BE2C (cell line): ENCODE measurements around the gene FBXL7.
A peak's percentile ranks its signal among the peaks of the same experiment; 100 is the strongest.

ENCODE experiments used
- DNase-seq: peaks from one replicate; pipeline ENCODE4 v3.0.0-alpha.2; 2020
- H3K27me3 ChIP-seq: fragments of 250-450 bp; sonication (Bioruptor Pico); 2 replicates; pipeline ENCODE4 v1.5.1; 2020; ENCODE audit warnings: mild to moderate bottlenecking
- H3K36me3 ChIP-seq: fragments of 250-450 bp; sonication (Bioruptor Pico); 2 replicates; pipeline ENCODE4 v1.5.1; 2020; ENCODE audit warnings: mild to moderate bottlenecking
- H3K4me1 ChIP-seq: fragments of 250-450 bp; sonication (Bioruptor Pico); 2 replicates; pipeline ENCODE4 v1.5.1; 2020
- H3K4me3 ChIP-seq: 2 replicates; pipeline ENCODE4 v1.5.1; 2011; ENCODE audit warnings: low read depth, low read length
- H3K9me3 ChIP-seq: fragments of 250-450 bp; sonication (Bioruptor Pico); 2 replicates; pipeline ENCODE4 v1.5.1; 2020
- CTCF ChIP-seq: IDR thresholded peaks from 2 replicates; pipeline ENCODE4 v1.5.1; 2012; ENCODE audit warnings: mild to moderate bottlenecking, low read depth, low read length

Gene FBXL7

GRCh38 chr5:15819617-15820016 is 319.6 kb downstream of the FBXL7 start:
- Histone ChIP-seq H3K9me3 (no peaks in the 10 kb centered on the region), H3K4me3 (no peak overlapping the region), H3K4me1 (no peaks in the 10 kb centered on the region; the same call in none of the 2 replicates), H3K36me3 (no peaks in the 10 kb centered on the region), H3K27me3 (no peaks in the 10 kb centered on the region)
- no peak for TF ChIP-seq CTCF
- DNase-seq, result no peak

GRCh38 chr5:15821506-15821905 is 321.5 kb downstream of the FBXL7 start:
- Histone ChIP-seq H3K27me3 (no peaks in the 10 kb centered on the region), H3K36me3 (no peaks in the 10 kb centered on the region), H3K9me3 (no peaks in the 10 kb centered on the region), H3K4me3 (no peak overlapping the region), H3K4me1 (no peaks in the 10 kb centered on the region; the same call in none of the 2 replicates)
- DNase-seq, result no peak
- TF ChIP-seq CTCF, result no peak

DNA sequence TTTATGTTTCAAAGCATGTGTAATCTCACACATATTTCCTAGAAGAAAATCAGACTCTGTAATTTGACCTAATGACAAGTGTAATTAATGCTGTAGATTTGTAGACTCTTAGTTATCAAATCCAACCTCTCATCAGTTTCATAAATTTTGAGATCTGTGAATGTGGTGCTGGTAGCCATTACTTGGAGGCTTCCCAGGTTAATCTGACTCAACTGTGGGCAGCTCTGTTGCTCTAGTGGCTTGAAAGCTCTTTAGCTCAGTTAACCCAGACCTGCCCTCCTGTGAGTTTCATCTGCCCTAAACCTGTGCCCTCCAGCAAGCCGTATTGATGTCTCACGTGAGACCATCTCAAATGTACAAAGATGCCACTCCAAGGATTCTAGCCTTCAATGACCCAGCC is 323.4 kb downstream of the FBXL7 start:
- no peak for TF ChIP-seq CTCF
- H3K4me3 ChIP-seq, result no peak overlapping the region
- no peak for DNase-seq

GRCh38 chr5:15827741-15828140 is 327.8 kb downstream of the FBXL7 start:
- peaks cover 12% of the 10 kb centered on the region for H3K4me1 ChIP-seq
- DNase-seq, result no peak
- H3K36me3 ChIP-seq, result no peaks in the 10 kb centered on the region
- no peaks in the 10 kb centered on the region for H3K27me3 ChIP-seq
- TF ChIP-seq CTCF, result no peak
- no peak overlapping the region for H3K4me3 ChIP-seq
- no peaks in the 10 kb centered on the region for H3K9me3 ChIP-seq

More for the DNA sequence above, 323.4 kb downstream of the FBXL7 start:
- Histone ChIP-seq H3K4me1 (no peaks in the 10 kb centered on the region; the same call in none of the 2 replicates), H3K9me3 (no peaks in the 10 kb centered on the region), H3K27me3 (no peaks in the 10 kb centered on the region), H3K36me3 (no peaks in the 10 kb centered on the region)

DNA sequence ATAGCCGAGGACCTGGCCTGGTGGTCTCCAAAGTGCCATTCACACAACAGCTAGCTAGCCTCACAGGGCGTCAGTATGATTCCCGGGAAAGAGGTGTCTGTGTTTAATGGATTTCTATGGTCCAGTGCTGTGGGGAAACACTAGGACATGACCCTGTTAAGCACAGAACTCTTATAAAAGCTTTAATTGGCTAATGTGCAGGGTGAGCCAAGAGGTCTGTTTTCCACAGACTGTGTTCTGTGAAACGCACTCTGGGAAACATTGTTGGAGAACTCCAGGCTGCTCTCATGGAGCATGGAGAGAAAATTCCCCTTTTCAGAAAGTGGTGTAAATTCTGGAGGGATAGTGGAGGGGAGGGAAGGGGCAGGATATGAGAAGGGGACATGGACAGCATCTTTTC is 331.4 kb downstream of the FBXL7 start:
- Histone ChIP-seq H3K27me3 (no peaks in the 10 kb centered on the region), H3K9me3 (no peaks in the 10 kb centered on the region), H3K4me3 (no peak overlapping the region), H3K4me1 (peaks cover 12% of the 10 kb centered on the region), H3K36me3 (no peaks in the 10 kb centered on the region)
- no peak for TF ChIP-seq CTCF
- peak; percentile 37 for DNase-seq

- DNase-seq, result no peak
- no peaks in the 10 kb centered on the region for H3K36me3 ChIP-seq
- no peaks in the 10 kb centered on the region for H3K9me3 ChIP-seq
- TF ChIP-seq CTCF, result no peak
- peaks cover 12% of the 10 kb centered on the region for H3K4me1 ChIP-seq
- H3K27me3 ChIP-seq, result no peaks in the 10 kb centered on the region
- no peak overlapping the region for H3K4me3 ChIP-seq
Measured at GRCh38 chr5:15833365-15833764, 333.4 kb downstream of the FBXL7 start.
